GM21717 (cell line): ENCODE data around the gene UEVLD.

Experiments
- ATAC-seq: cut with Tn5 transposase; IDR thresholded peaks from one replicate; pipeline ENCODE4 v1.9.1; 2021; ENCODE audit warnings: mild to moderate bottlenecking, moderate library complexity; ENCODE audit not compliant: unreplicated experiment

The UEVLD gene

GRCh38 chr11:18502352-18502751 lies 86.2 kb downstream of the UEVLD start:
- ATAC-seq = no peak

- no peak for ATAC-seq
Measured at GRCh38 chr11:18501629-18502028, 86.9 kb downstream of the UEVLD start.

- no peak for ATAC-seq
Measured at GRCh38 chr11:18498039-18498438, 90.5 kb downstream of the UEVLD start.

GRCh38 chr11:18495703-18496102 lies 92.8 kb downstream of the UEVLD start:
- ATAC-seq = no peak

- no peak for ATAC-seq
Measured at GRCh38 chr11:18495271-18495670, 93.3 kb downstream of the UEVLD start.

- no peak for ATAC-seq
Measured at GRCh38 chr11:18493310-18493709, 95.2 kb downstream of the UEVLD start.

- no peak for ATAC-seq
Measured at GRCh38 chr11:18492888-18493287, 95.6 kb downstream of the UEVLD start.

- ATAC-seq = no peak
Measured at GRCh38 chr11:18491924-18492323, 96.6 kb downstream of the UEVLD start.

GRCh38 chr11:18490736-18491485 lies 97.6 kb downstream of the UEVLD start:
- no peak for ATAC-seq

GRCh38 chr11:18490319-18490718 lies 98.2 kb downstream of the UEVLD start:
- no peak for ATAC-seq

GRCh38 chr11:18485913-18486528 lies 102.5 kb downstream of the UEVLD start:
- ATAC-seq = peak; percentile 79
